BJ (cell line): ENCODE results near the gene CDC20. TPM values are rescaled to one million over a fixed set of nuclear protein-coding genes. Genes with fewer than 3 reads are reported as not detected.

Source experiments
- CTCF ChIA-PET: fragments of 350-600 bp; formaldehyde crosslinking; extraction: SDS; loops from one replicate; lab custom pipeline; 2021; ENCODE audit warnings: antibody characterized with exemption, inconsistent platforms; lab: Yijun Ruan, JAX
- POLR2A ChIA-PET: fragments of 300-600 bp; sonication (Branson Sonifier 250); formaldehyde crosslinking; extraction: SDS; loops from one replicate; lab custom pipeline; 2021; ENCODE audit warnings: antibody characterized with exemption; lab: Charles Lee
- DNase-seq: peaks from one replicate; pipeline ENCODE4 v3.0.0-alpha.2; 2011; ENCODE audit warnings: low read depth
- H3K27me3 ChIP-seq: 2 replicates; pipeline ENCODE4 v1.6.0; 2011; ENCODE audit warnings: low read length; ENCODE audit not compliant: control insufficient read depth, insufficient read depth
- H3K36me3 ChIP-seq: 2 replicates; pipeline ENCODE4 v1.5.1; 2011; ENCODE audit warnings: low read length; ENCODE audit not compliant: control insufficient read depth, insufficient read depth
- H3K4me3 ChIP-seq: 2 replicates; pipeline ENCODE4 v1.5.1; 2011; ENCODE audit warnings: low read depth, mild to moderate bottlenecking, control low read depth, low read length
- polyA minus RNA-seq: library from RNA; depleted of rRNA, polyadenylated mRNA; stranded (reverse); fragments of >200 nt; gene quantifications from 2 replicates; pipeline ENCODE4 v1.2.3, GENCODE V29; 2011; rRNA and poly(A)+ RNA removed
- polyA plus RNA-seq: library from polyadenylated mRNA; depleted of rRNA; stranded (reverse); fragments of >200 nt; gene quantifications from 2 replicates; pipeline ENCODE4 v1.2.3, GENCODE V29; 2011; rRNA removed
- TF ChIP-seq, protein P1 (sequence below): IDR thresholded peaks from 2 replicates; pipeline ENCODE4 v1.5.1; 2011; ENCODE audit warnings: low read depth, mild to moderate bottlenecking, control low read depth, inconsistent platforms, low read length, moderate library complexity; ENCODE audit not compliant: insufficient read depth

CDC20 gene
- 58.4 and 107 TPM in 2 replicates for polyA plus RNA-seq
- polyA minus RNA-seq = 72.8 and 96.5 TPM in 2 replicates

DNA sequence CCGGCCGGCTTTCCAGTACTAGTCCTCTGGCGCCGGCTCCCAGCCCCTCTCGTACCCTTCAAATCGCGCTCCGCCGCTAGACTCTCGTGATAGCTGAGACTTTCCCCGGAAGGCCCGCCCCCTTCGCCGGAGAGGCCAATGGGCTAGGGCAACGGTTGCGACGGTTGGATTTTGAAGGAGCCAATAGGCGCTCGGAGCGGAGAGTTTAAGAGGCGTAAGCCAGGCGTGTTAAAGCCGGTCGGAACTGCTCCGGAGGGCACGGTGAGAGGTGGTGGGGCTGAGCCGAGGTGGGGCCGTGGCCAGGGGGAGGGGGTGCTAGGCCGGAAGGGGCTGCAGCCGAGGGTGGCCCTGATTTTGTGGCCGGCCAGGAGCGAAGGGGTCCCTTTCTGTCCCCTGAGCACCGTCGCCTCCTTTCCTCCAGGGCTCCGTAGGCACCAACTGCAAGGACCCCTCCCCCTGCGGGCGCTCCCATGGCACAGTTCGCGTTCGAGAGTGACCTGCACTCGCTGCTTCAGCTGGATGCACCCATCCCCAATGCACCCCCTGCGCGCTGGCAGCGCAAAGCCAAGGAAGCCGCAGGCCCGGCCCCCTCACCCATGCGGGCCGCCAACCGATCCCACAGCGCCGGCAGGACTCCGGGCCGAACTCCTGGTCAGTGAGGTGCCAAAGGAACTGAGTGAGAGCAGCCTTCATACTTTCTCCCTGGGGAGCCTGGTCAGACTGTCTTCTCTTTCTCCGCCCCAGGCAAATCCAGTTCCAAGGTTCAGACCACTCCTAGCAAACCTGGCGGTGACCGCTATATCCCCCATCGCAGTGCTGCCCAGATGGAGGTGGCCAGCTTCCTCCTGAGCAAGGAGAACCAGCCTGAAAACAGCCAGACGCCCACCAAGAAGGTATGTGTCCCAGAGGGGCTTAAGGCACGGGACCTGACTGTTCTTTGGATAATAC is at the start of gene CDC20:
Gene CDC20 (plus strand): TSS at position 236 of the 948 bp plus-strand sequence. CDS start 235 bp downstream, at position 471.
- ChIA-PET POLR2A (interaction anchor here (0.7 kb wide), 2 partner anchors 31 to 90 kb away, joined by 6 to 7 read pairs; partner anchors contain the start of genes MED8 and SZT2), CTCF (interaction anchor here (0.7 to 2.3 kb wide), 9 partner anchors 9 to 132 kb away, joined by 3 to 9 read pairs (median 4); partner anchors contain the start of gene C1orf210)
- no peaks in the 10 kb centered on the region for H3K27me3 ChIP-seq
- H3K4me3 ChIP-seq = peak within 1 kb of the TSS; percentile 57
- TF ChIP-seq, protein P1, sequence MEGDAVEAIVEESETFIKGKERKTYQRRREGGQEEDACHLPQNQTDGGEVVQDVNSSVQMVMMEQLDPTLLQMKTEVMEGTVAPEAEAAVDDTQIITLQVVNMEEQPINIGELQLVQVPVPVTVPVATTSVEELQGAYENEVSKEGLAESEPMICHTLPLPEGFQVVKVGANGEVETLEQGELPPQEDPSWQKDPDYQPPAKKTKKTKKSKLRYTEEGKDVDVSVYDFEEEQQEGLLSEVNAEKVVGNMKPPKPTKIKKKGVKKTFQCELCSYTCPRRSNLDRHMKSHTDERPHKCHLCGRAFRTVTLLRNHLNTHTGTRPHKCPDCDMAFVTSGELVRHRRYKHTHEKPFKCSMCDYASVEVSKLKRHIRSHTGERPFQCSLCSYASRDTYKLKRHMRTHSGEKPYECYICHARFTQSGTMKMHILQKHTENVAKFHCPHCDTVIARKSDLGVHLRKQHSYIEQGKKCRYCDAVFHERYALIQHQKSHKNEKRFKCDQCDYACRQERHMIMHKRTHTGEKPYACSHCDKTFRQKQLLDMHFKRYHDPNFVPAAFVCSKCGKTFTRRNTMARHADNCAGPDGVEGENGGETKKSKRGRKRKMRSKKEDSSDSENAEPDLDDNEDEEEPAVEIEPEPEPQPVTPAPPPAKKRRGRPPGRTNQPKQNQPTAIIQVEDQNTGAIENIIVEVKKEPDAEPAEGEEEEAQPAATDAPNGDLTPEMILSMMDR = no peak
- peaks cover 12% of the 10 kb centered on the region for H3K36me3 ChIP-seq
- peak; percentile 78 for DNase-seq

DNA sequence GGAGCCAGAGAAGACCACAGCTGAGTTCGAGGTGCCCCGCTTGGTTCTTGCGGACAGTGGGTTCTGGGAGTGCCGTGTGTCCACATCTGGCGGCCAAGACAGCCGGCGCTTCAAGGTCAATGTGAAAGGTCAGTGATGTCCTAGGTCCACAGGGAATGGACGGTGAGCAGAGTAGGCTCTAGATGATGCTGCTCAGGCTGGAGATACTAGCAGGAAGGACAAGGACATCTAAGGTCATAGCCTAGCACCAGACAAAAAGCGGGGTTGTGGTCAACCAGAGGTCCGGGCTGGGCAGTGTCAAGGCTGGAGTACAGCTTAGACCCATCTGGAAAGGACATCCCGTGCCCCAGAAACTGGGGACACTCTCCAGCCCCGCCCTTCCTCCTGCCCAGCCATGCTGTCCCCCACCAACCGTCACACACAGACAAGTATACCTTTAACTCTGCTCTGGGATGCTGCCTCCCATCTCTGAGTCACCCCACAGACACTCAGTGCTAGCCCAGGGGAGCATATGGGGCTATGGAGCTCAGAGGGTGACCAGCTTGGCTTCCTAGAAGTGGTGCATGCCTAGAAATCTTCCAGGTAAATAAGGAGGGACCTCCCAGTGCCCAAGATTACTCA is 49.3 kb upstream of the CDC20 start:
- POLR2A ChIA-PET = no interaction called here
- no peak for DNase-seq

DNA sequence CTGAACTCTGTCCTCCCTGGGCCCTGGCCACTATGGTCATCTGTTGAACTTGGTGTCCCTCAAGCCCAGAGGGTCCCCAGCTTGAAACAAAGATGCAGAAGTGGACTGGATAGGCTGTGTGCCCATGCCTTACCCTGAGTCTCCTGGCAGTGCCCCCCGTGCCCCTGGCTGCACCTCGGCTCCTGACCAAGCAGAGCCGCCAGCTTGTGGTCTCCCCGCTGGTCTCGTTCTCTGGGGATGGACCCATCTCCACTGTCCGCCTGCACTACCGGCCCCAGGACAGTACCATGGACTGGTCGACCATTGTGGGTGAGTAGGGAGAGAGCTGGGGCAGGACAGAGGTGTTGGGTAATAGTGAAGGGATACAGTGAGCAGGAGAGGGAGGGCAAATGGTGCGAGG is 47.3 kb upstream of the CDC20 start:
- ChIA-PET POLR2A (no interaction called here), CTCF (no interaction called here)
- no peaks in the 10 kb centered on the region for H3K27me3 ChIP-seq
- DNase-seq = no peak
- TF ChIP-seq, protein P1 = no peak
- no peaks in the 10 kb centered on the region for H3K36me3 ChIP-seq
- H3K4me3 ChIP-seq = no peak overlapping the region

More for the DNA sequence above, 49.3 kb upstream of the CDC20 start:
- CTCF ChIA-PET = no interaction called here
- Histone ChIP-seq H3K27me3 (no peaks in the 10 kb centered on the region), H3K36me3 (no peaks in the 10 kb centered on the region), H3K4me3 (no peak overlapping the region)
- TF ChIP-seq, protein P1 = no peak

GRCh38 chr1:43312212-43312623 is 46.6 kb upstream of the CDC20 start:
- TF ChIP-seq, protein P1 = no peak
- CTCF ChIA-PET = no interaction called here
- no peak for DNase-seq
- POLR2A ChIA-PET = no interaction called here
- Histone ChIP-seq H3K4me3 (no peak overlapping the region), H3K27me3 (no peaks in the 10 kb centered on the region), H3K36me3 (no peaks in the 10 kb centered on the region)
